Lower leg skin (tissue), 3 donors: ENCODE results near the gene NPAS3.

ENCODE experiments used
- CTCF ChIP-seq, 3 donors: fragments of 450-650 bp; IDR thresholded peaks; one replicate each; pipeline ENCODE4 v1.5.1; 2016; ENCODE audit warnings: antibody characterized with exemption in 3 of 3, mild to moderate bottlenecking in 3 of 3, moderate library complexity in 2 of 3
- POLR2A ChIP-seq, 2 donors: fragments of 450-650 bp; IDR thresholded peaks; one replicate each; pipeline ENCODE4 v1.6.1; 2016 to 2017; ENCODE audit warnings: antibody characterized with exemption in 2 of 2, mild to moderate bottlenecking in 1 of 2, moderate library complexity in 1 of 2

GRCh38 chr14:33056213-33056612 is 117.5 kb downstream of the NPAS3 start:
- TF ChIP-seq CTCF (IDR thresholded peaks at IDR 0.05): no peak
- TF ChIP-seq POLR2A (IDR thresholded peaks at IDR 0.05): no peak
